Measurements from ENCODE around the gene RHEBL1.

RHEBL1 gene

DNA sequence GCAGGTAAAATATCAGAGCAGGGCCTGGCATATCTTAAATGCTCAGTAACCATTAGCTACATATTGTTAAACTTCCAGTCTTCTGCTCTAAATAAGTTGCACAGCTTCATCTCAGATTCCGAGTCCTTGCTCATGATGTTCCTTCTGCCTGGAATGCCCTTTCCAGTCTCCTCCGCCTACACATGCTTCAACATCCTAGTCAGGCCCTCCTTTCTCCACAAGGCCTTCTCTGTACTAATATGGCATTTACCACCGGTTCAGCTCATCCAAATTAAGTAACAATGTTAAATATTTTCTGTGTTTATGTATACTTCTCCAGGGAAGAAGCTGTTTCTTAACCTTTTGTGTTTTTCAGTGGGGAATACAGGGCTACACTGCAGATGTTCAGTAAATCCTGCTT lies 16.3 kb upstream of the RHEBL1 start:
- Histone ChIP-seq H3K4ac (ENCODE audit: low read depth, low read length) (no peak overlapping the region), H3K4me3 (ENCODE audit: low read length) (no peak overlapping the region), H3K4me1 (ENCODE audit: control insufficient read depth, low read depth, low read length) (peaks cover 3% of the 10 kb centered on the region), H3K56ac (ENCODE audit: low read length) (no peak overlapping the region), H2AK5ac (ENCODE audit: low read length) (no peak overlapping the region), H2BK5ac (ENCODE audit: low read length) (no peak overlapping the region), H4K8ac (ENCODE audit: low read depth, low read length) (no peak overlapping the region), H3K9ac (ENCODE audit: low read length) (no peak overlapping the region), H3K79me1 (ENCODE audit: low read length) (no peaks in the 10 kb centered on the region), H3K36me3 (ENCODE audit: control insufficient read depth, insufficient read depth, low read length) (no peaks in the 10 kb centered on the region), H3K18ac (ENCODE audit: low read length) (no peak overlapping the region), H2BK15ac (replicated peaks; ENCODE audit: low read depth) (no peak overlapping the region), H4K5ac (ENCODE audit: low read length) (no peak overlapping the region), H3K79me2 (ENCODE audit: control insufficient read depth, insufficient read depth, low read length) (no peaks in the 10 kb centered on the region), H3K27me3 (ENCODE audit: insufficient read depth, low read length, poor library complexity) (peaks cover 32% of the 10 kb centered on the region), H3K27ac (ENCODE audit: low read depth, low read length) (no peak overlapping the region), H3K4me2 (ENCODE audit: low read length) (no peak overlapping the region), H3K23ac (ENCODE audit: low read length) (no peak overlapping the region), H2BK120ac (ENCODE audit: low read depth, low read length) (no peak overlapping the region)
- DNase-seq: no peak
- no CpG with 5 or more reads among the region's 3 CpGs for WGBS (ENCODE audit: extremely low coverage, insufficient coverage, low lambda C conversion rate)

- no peak overlapping the region for H2BK120ac ChIP-seq (ENCODE audit: low read depth, low read length)
- no peaks in the 10 kb centered on the region for H3K79me1 ChIP-seq (ENCODE audit: low read length)
- no peak overlapping the region for H3K4ac ChIP-seq (ENCODE audit: low read depth, low read length)
- no peaks in the 10 kb centered on the region for H3K36me3 ChIP-seq (ENCODE audit: control insufficient read depth, insufficient read depth, low read length)
- no peak overlapping the region for H2BK15ac ChIP-seq (replicated peaks; ENCODE audit: low read depth)
- no peak overlapping the region for H3K4me3 ChIP-seq (ENCODE audit: low read length)
- no peak overlapping the region for H2AK5ac ChIP-seq (ENCODE audit: low read length)
- H3K27ac ChIP-seq (ENCODE audit: low read depth, low read length): no peak overlapping the region
- DNase-seq: no peak
- no peak overlapping the region for H2BK5ac ChIP-seq (ENCODE audit: low read length)
- peaks cover 3% of the 10 kb centered on the region for H3K4me1 ChIP-seq (ENCODE audit: control insufficient read depth, low read depth, low read length)
- no peak overlapping the region for H3K56ac ChIP-seq (ENCODE audit: low read length)
- no CpG with 5 or more reads among the region's 3 CpGs for WGBS (ENCODE audit: extremely low coverage, insufficient coverage, low lambda C conversion rate)
- H4K5ac ChIP-seq (ENCODE audit: low read length): no peak overlapping the region
- H3K9ac ChIP-seq (ENCODE audit: low read length): no peak overlapping the region
- no peak overlapping the region for H4K8ac ChIP-seq (ENCODE audit: low read depth, low read length)
- H3K4me2 ChIP-seq (ENCODE audit: low read length): no peak overlapping the region
- H3K79me2 ChIP-seq (ENCODE audit: control insufficient read depth, insufficient read depth, low read length): no peaks in the 10 kb centered on the region
- H3K23ac ChIP-seq (ENCODE audit: low read length): no peak overlapping the region
- H3K18ac ChIP-seq (ENCODE audit: low read length): no peak overlapping the region
- peaks cover 15% of the 10 kb centered on the region for H3K27me3 ChIP-seq (ENCODE audit: insufficient read depth, low read length, poor library complexity)
Observed at GRCh38 chr12:49084438-49084837, 14.7 kb upstream of the RHEBL1 start.

DNA sequence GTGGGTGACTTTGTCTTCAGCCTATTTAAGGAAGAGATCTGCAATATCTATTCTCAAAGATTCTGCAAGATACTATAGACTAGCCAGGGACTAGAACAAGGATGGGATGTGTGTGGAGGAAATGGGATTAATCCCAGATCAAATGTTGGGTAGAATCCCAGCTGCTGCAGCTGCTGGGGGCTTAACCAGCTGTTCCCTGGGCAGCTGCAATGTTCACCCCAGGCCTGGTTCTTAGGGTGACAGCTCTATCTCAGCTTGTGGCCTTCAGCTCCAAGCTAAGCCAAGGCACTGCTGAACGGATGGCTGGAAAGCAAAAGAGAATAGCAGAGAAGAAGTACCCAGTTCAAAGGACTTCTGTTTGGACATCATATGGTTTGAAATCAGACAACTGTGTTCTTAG lies 10.0 kb upstream of the RHEBL1 start:
- Histone ChIP-seq H3K4me2 (ENCODE audit: low read length) (no peak overlapping the region), H3K27ac (ENCODE audit: low read depth, low read length) (no peak overlapping the region), H3K4me3 (ENCODE audit: low read length) (no peak overlapping the region), H3K18ac (ENCODE audit: low read length) (no peak overlapping the region), H2AK5ac (ENCODE audit: low read length) (no peak overlapping the region), H3K79me1 (ENCODE audit: low read length) (no peaks in the 10 kb centered on the region), H3K23ac (ENCODE audit: low read length) (no peak overlapping the region), H2BK15ac (replicated peaks; ENCODE audit: low read depth) (no peak overlapping the region), H2BK120ac (ENCODE audit: low read depth, low read length) (no peak overlapping the region), H4K5ac (ENCODE audit: low read length) (no peak overlapping the region), H4K8ac (ENCODE audit: low read depth, low read length) (no peak overlapping the region), H3K27me3 (ENCODE audit: insufficient read depth, low read length, poor library complexity) (no peaks in the 10 kb centered on the region), H3K79me2 (ENCODE audit: control insufficient read depth, insufficient read depth, low read length) (no peaks in the 10 kb centered on the region), H3K4ac (ENCODE audit: low read depth, low read length) (no peak overlapping the region), H3K36me3 (ENCODE audit: control insufficient read depth, insufficient read depth, low read length) (no peaks in the 10 kb centered on the region), H3K4me1 (ENCODE audit: control insufficient read depth, low read depth, low read length) (no peaks in the 10 kb centered on the region), H3K56ac (ENCODE audit: low read length) (no peak overlapping the region), H2BK5ac (ENCODE audit: low read length) (no peak overlapping the region), H3K9ac (ENCODE audit: low read length) (no peak overlapping the region)
- WGBS (ENCODE audit: extremely low coverage, insufficient coverage, low lambda C conversion rate): no CpG with 5 or more reads among the region's 1 CpG
- no peak for DNase-seq

- Histone ChIP-seq H4K5ac (ENCODE audit: low read length) (no peak overlapping the region), H3K4me3 (ENCODE audit: low read length) (no peak overlapping the region), H2BK120ac (ENCODE audit: low read depth, low read length) (no peak overlapping the region), H3K4me2 (ENCODE audit: low read length) (no peak overlapping the region), H3K79me2 (ENCODE audit: control insufficient read depth, insufficient read depth, low read length) (no peaks in the 10 kb centered on the region), H3K27ac (ENCODE audit: low read depth, low read length) (no peak overlapping the region), H2AK5ac (ENCODE audit: low read length) (no peak overlapping the region), H3K36me3 (ENCODE audit: control insufficient read depth, insufficient read depth, low read length) (no peaks in the 10 kb centered on the region), H2BK5ac (ENCODE audit: low read length) (no peak overlapping the region), H3K27me3 (ENCODE audit: insufficient read depth, low read length, poor library complexity) (no peaks in the 10 kb centered on the region), H3K56ac (ENCODE audit: low read length) (no peak overlapping the region), H3K79me1 (ENCODE audit: low read length) (no peaks in the 10 kb centered on the region), H4K8ac (ENCODE audit: low read depth, low read length) (no peak overlapping the region), H3K23ac (ENCODE audit: low read length) (no peak overlapping the region), H3K18ac (ENCODE audit: low read length) (no peak overlapping the region), H3K4me1 (ENCODE audit: control insufficient read depth, low read depth, low read length) (peaks cover 4% of the 10 kb centered on the region), H3K9ac (ENCODE audit: low read length) (no peak overlapping the region), H2BK15ac (replicated peaks; ENCODE audit: low read depth) (no peak overlapping the region), H3K4ac (ENCODE audit: low read depth, low read length) (no peak overlapping the region)
- WGBS (ENCODE audit: extremely low coverage, insufficient coverage, low lambda C conversion rate): no CpG with 5 or more reads among the region's 11 CpGs
- DNase-seq: no peak
Observed at GRCh38 chr12:49070971-49071370, 1.2 kb upstream of the RHEBL1 start.

- Histone ChIP-seq H3K9ac (ENCODE audit: low read length) (peak overlapping the region; percentile 62), H3K79me1 (ENCODE audit: low read length) (no peaks in the 10 kb centered on the region), H3K4me2 (ENCODE audit: low read length) (peak overlapping the region; percentile 96), H3K36me3 (ENCODE audit: control insufficient read depth, insufficient read depth, low read length) (no peaks in the 10 kb centered on the region), H2BK120ac (ENCODE audit: low read depth, low read length) (no peak overlapping the region), H3K4me3 (ENCODE audit: low read length) (peak overlapping the region; percentile 72), H4K8ac (ENCODE audit: low read depth, low read length) (no peak overlapping the region), H3K27me3 (ENCODE audit: insufficient read depth, low read length, poor library complexity) (no peaks in the 10 kb centered on the region), H3K23ac (ENCODE audit: low read length) (no peak overlapping the region), H3K18ac (ENCODE audit: low read length) (no peak overlapping the region), H3K27ac (ENCODE audit: low read depth, low read length) (no peak overlapping the region), H3K4me1 (ENCODE audit: control insufficient read depth, low read depth, low read length) (peaks cover 4% of the 10 kb centered on the region), H3K79me2 (ENCODE audit: control insufficient read depth, insufficient read depth, low read length) (no peaks in the 10 kb centered on the region), H2AK5ac (ENCODE audit: low read length) (no peak overlapping the region), H3K56ac (ENCODE audit: low read length) (peak overlapping the region; percentile 91), H4K5ac (ENCODE audit: low read length) (no peak overlapping the region), H2BK15ac (replicated peaks; ENCODE audit: low read depth) (no peak overlapping the region), H2BK5ac (ENCODE audit: low read length) (no peak overlapping the region), H3K4ac (ENCODE audit: low read depth, low read length) (no peak overlapping the region)
- no CpG with 5 or more reads among the region's 21 CpGs for WGBS (ENCODE audit: extremely low coverage, insufficient coverage, low lambda C conversion rate)
- DNase-seq: no peak
Observed at GRCh38 chr12:49068879-49069506, 786 bp downstream of the RHEBL1 start.

GRCh38 chr12:49066120-49066519 lies 3.7 kb downstream of the RHEBL1 start:
- Histone ChIP-seq H3K56ac (ENCODE audit: low read length) (no peak overlapping the region), H4K8ac (ENCODE audit: low read depth, low read length) (no peak overlapping the region), H4K5ac (ENCODE audit: low read length) (no peak overlapping the region), H3K4me3 (ENCODE audit: low read length) (no peak overlapping the region), H3K23ac (ENCODE audit: low read length) (no peak overlapping the region), H2BK15ac (replicated peaks; ENCODE audit: low read depth) (no peak overlapping the region), H3K4me1 (ENCODE audit: control insufficient read depth, low read depth, low read length) (peaks cover 5% of the 10 kb centered on the region), H3K18ac (ENCODE audit: low read length) (no peak overlapping the region), H3K9ac (ENCODE audit: low read length) (no peak overlapping the region), H2BK5ac (ENCODE audit: low read length) (no peak overlapping the region), H3K79me1 (ENCODE audit: low read length) (peaks cover 1% of the 10 kb centered on the region), H3K4me2 (ENCODE audit: low read length) (no peak overlapping the region), H3K79me2 (ENCODE audit: control insufficient read depth, insufficient read depth, low read length) (no peaks in the 10 kb centered on the region), H3K27ac (ENCODE audit: low read depth, low read length) (no peak overlapping the region), H3K36me3 (ENCODE audit: control insufficient read depth, insufficient read depth, low read length) (no peaks in the 10 kb centered on the region), H3K4ac (ENCODE audit: low read depth, low read length) (no peak overlapping the region), H2BK120ac (ENCODE audit: low read depth, low read length) (no peak overlapping the region), H2AK5ac (ENCODE audit: low read length) (no peak overlapping the region), H3K27me3 (ENCODE audit: insufficient read depth, low read length, poor library complexity) (no peaks in the 10 kb centered on the region)
- DNase-seq: peak; percentile 84
- no CpG with 5 or more reads among the region's 4 CpGs for WGBS (ENCODE audit: extremely low coverage, insufficient coverage, low lambda C conversion rate)
